MM.1S (cell line): ENCODE data around the gene LRRC27.

Experiments
- DNase-seq: peaks from one replicate; pipeline ENCODE4 v3.0.0-alpha.2; 2015
- H2AFZ ChIP-seq: fragments of 300-600 bp; sonication (generic); 2 replicates; pipeline ENCODE4 v1.6.0; 2016; ENCODE audit warnings: antibody characterized with exemption, low read length
- H3F3A ChIP-seq: fragments of 300-600 bp; sonication (generic); 2 replicates; pipeline ENCODE4 v1.6.1; 2016; ENCODE audit warnings: mild to moderate bottlenecking, antibody characterized with exemption, low read length, moderate library complexity, mixed read lengths; ENCODE audit not compliant: insufficient read depth
- H3K27ac ChIP-seq: fragments of 300-600 bp; sonication (generic); 2 replicates; pipeline ENCODE4 v1.5.1; 2016; ENCODE audit warnings: mild to moderate bottlenecking, low read length
- H3K27me3 ChIP-seq: fragments of 300-600 bp; sonication (generic); replicated peaks from 2 replicates; pipeline ENCODE4 v1.6.0; 2016; ENCODE audit warnings: low read length; ENCODE audit not compliant: insufficient read depth
- H3K36me3 ChIP-seq: fragments of 300-600 bp; sonication (generic); replicated peaks from 2 replicates; pipeline ENCODE4 v1.6.1; 2016; ENCODE audit warnings: mild to moderate bottlenecking, low read length, mixed read lengths; ENCODE audit not compliant: insufficient read depth
- H3K4me1 ChIP-seq: fragments of 300-600 bp; sonication (generic); 2 replicates; pipeline ENCODE4 v1.6.1; 2016; ENCODE audit warnings: low read length, mixed read lengths
- H3K4me2 ChIP-seq: fragments of 300-600 bp; sonication (generic); 2 replicates; pipeline ENCODE4 v1.6.0; 2016; ENCODE audit warnings: low read depth, low read length
- H3K4me3 ChIP-seq: fragments of 300-600 bp; sonication (generic); 2 replicates; pipeline ENCODE4 v1.5.1; 2016; ENCODE audit warnings: low read length, mixed read lengths
- H3K79me2 ChIP-seq: fragments of 300-600 bp; sonication (generic); 2 replicates; pipeline ENCODE4 v1.6.1; 2016; ENCODE audit warnings: mixed run types, low read length, mixed read lengths
- H3K9ac ChIP-seq: fragments of 300-600 bp; sonication (generic); 2 replicates; pipeline ENCODE4 v1.6.1; 2016; ENCODE audit warnings: low read length, mixed read lengths
- H3K9me2 ChIP-seq: fragments of 300-600 bp; sonication (generic); replicated peaks from 2 replicates; pipeline ENCODE4 v1.6.1; 2016; ENCODE audit warnings: mild to moderate bottlenecking, low read length, mixed read lengths; ENCODE audit not compliant: insufficient read depth
- H3K9me3 ChIP-seq: fragments of 300-600 bp; sonication (generic); replicated peaks from 2 replicates; pipeline ENCODE4 v1.6.1; 2016; ENCODE audit warnings: mild to moderate bottlenecking, low read length, mixed read lengths; ENCODE audit not compliant: insufficient read depth
- H4K20me1 ChIP-seq: fragments of 300-600 bp; sonication (generic); 2 replicates; pipeline ENCODE4 v1.6.1; 2016; ENCODE audit warnings: mild to moderate bottlenecking, low read length, moderate library complexity, mixed read lengths; ENCODE audit not compliant: insufficient read depth
- EZH2 ChIP-seq: fragments of 300-600 bp; sonication (generic); optimal IDR thresholded peaks from 2 replicates; pipeline ENCODE3; 2017; ENCODE audit warnings: low read depth, mild to moderate bottlenecking, antibody characterized with exemption, low read length, mixed read lengths
- EZH2phosphoT487 ChIP-seq: fragments of 300-600 bp; sonication (generic); IDR thresholded peaks from 2 replicates; pipeline ENCODE4 v1.6.1; 2018; ENCODE audit warnings: antibody characterized with exemption, low read length
- TF ChIP-seq, protein P1 (sequence below): fragments of 300-600 bp; sonication (generic); IDR thresholded peaks from 2 replicates; pipeline ENCODE4 v1.5.1; 2016; ENCODE audit warnings: antibody characterized with exemption, low read length, mixed read lengths

The LRRC27 gene

DNA sequence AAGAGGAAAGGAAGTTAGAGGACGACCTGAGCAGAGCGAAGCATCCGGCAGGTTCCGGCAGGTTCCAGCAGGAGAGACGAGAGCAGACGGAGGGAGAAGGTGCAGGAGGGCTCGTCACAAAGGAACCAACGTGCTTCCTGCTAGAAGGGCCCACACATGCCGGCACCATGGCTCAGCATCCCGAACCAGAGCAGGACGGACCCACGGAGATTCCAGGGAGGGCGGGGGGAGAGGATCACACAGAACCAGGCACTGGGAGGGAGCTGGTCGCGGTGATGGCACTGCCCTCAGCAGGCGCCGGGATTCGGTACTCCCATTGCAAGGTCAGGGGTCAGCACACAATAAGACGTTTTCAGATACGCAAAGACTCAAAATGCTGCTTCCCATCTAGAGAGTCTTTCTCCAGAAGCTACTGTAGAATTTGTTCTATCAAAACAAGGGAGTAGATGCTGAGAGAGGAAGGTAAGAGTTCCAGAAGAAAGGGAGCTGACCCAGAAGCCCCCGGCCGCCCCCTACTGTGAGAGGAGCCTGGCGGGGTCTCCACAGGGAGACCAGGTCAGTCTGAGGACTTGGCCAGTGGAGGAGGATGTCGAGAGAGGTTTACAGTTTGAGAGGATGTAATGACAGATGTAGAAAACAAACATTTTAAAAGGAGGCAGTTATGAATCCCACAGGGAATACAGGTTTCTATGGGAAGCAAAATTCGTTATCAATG lies 41.4 kb downstream of the LRRC27 start:
- TF ChIP-seq EZH2 = no peak
- TF ChIP-seq, protein P1, sequence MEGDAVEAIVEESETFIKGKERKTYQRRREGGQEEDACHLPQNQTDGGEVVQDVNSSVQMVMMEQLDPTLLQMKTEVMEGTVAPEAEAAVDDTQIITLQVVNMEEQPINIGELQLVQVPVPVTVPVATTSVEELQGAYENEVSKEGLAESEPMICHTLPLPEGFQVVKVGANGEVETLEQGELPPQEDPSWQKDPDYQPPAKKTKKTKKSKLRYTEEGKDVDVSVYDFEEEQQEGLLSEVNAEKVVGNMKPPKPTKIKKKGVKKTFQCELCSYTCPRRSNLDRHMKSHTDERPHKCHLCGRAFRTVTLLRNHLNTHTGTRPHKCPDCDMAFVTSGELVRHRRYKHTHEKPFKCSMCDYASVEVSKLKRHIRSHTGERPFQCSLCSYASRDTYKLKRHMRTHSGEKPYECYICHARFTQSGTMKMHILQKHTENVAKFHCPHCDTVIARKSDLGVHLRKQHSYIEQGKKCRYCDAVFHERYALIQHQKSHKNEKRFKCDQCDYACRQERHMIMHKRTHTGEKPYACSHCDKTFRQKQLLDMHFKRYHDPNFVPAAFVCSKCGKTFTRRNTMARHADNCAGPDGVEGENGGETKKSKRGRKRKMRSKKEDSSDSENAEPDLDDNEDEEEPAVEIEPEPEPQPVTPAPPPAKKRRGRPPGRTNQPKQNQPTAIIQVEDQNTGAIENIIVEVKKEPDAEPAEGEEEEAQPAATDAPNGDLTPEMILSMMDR = no peak
- no peak for TF ChIP-seq EZH2phosphoT487
- H3K4me3 ChIP-seq = no peak overlapping the region
- DNase-seq = no peak
- H3K9ac ChIP-seq = no peak overlapping the region
- no peaks in the 10 kb centered on the region for H3K4me1 ChIP-seq
- no peaks in the 10 kb centered on the region for H3K9me2 ChIP-seq
- H3K27ac ChIP-seq = no peak overlapping the region
- peaks cover 79% of the 10 kb centered on the region for H3K27me3 ChIP-seq
- H3K9me3 ChIP-seq = no peaks in the 10 kb centered on the region
- no peak overlapping the region for H3K4me2 ChIP-seq
- no peaks in the 10 kb centered on the region for H3F3A ChIP-seq
- H2AFZ ChIP-seq = no peak overlapping the region
- no peaks in the 10 kb centered on the region for H3K36me3 ChIP-seq
- no peaks in the 10 kb centered on the region for H3K79me2 ChIP-seq
- no peaks in the 10 kb centered on the region for H4K20me1 ChIP-seq

DNA sequence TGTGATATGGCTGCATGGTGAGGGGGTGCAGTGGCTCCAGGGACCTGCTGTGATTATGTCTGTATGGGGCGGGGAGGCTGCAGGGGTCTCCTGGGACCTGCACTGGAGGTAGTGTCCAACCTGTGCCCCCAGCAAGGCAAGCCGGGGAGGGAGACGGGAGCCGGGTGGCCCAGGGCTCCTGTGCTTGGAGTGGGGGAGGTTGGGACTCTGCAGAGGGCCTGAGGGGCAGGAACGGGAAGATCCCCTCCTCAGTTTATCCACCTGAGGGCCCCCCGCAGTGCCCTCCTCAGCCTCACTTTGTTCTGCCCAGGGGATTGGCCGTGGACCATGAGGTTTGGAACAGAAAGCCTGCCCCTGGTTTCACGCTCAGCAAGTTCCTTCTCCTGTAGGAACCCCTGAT lies 42.2 kb downstream of the LRRC27 start:
- Histone ChIP-seq H3K4me1 (no peaks in the 10 kb centered on the region), H2AFZ (no peak overlapping the region), H3F3A (no peaks in the 10 kb centered on the region), H3K36me3 (no peaks in the 10 kb centered on the region), H3K9me3 (no peaks in the 10 kb centered on the region), H3K79me2 (no peaks in the 10 kb centered on the region), H4K20me1 (no peaks in the 10 kb centered on the region), H3K4me3 (no peak overlapping the region), H3K9me2 (no peaks in the 10 kb centered on the region), H3K9ac (no peak overlapping the region), H3K27me3 (peaks cover 84% of the 10 kb centered on the region), H3K4me2 (no peak overlapping the region), H3K27ac (no peak overlapping the region)
- DNase-seq = no peak
- TF ChIP-seq, protein P1 = no peak
- TF ChIP-seq EZH2phosphoT487 = no peak
- TF ChIP-seq EZH2 = no peak

DNA sequence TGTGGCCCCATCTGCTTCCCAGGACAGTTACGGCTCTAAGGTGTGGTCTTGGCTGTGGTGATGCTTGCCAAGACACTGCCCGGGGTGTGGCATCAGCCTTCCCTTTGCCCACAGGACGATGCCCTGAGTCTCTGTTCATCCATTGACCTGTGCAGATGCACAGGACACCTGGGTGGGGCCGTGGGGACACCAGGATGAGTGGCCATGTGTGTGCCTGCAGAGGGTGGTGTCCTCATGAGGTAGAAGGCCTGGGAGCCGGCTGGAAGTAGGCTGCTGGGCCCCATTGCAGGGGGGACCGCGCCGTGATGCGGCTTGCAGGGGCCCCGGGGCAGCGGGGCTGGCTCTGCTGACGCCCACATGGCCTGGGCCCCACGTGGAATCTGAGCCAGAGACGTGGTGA lies 42.6 kb downstream of the LRRC27 start:
- H3K4me2 ChIP-seq = no peak overlapping the region
- no peaks in the 10 kb centered on the region for H4K20me1 ChIP-seq
- no peaks in the 10 kb centered on the region for H3K9me3 ChIP-seq
- H3K27ac ChIP-seq = no peak overlapping the region
- H3K4me1 ChIP-seq = no peaks in the 10 kb centered on the region
- no peaks in the 10 kb centered on the region for H3K36me3 ChIP-seq
- H3K9me2 ChIP-seq = no peaks in the 10 kb centered on the region
- H3K4me3 ChIP-seq = no peak overlapping the region
- TF ChIP-seq EZH2phosphoT487 (no peak), EZH2 (no peak)
- TF ChIP-seq, protein P1 = no peak
- DNase-seq = no peak
- no peak overlapping the region for H2AFZ ChIP-seq
- no peak overlapping the region for H3K9ac ChIP-seq
- H3K79me2 ChIP-seq = no peaks in the 10 kb centered on the region
- H3K27me3 ChIP-seq = peaks cover 84% of the 10 kb centered on the region
- H3F3A ChIP-seq = no peaks in the 10 kb centered on the region
